MM.1S (cell line): ENCODE data around the gene DPP8.

Experiments
- CTCF ChIP-seq: fragments of 300-600 bp; sonication (generic); IDR thresholded peaks from 2 replicates; pipeline ENCODE4 v1.5.1; 2016; ENCODE audit warnings: antibody characterized with exemption, low read length, mixed read lengths
- EZH2 ChIP-seq: fragments of 300-600 bp; sonication (generic); optimal IDR thresholded peaks from 2 replicates; pipeline ENCODE3; 2017; ENCODE audit warnings: low read depth, mild to moderate bottlenecking, antibody characterized with exemption, low read length, mixed read lengths
- EZH2phosphoT487 ChIP-seq: fragments of 300-600 bp; sonication (generic); IDR thresholded peaks from 2 replicates; pipeline ENCODE4 v1.6.1; 2018; ENCODE audit warnings: antibody characterized with exemption, low read length

- TF ChIP-seq CTCF (peak; percentile 84), EZH2phosphoT487 (no peak), EZH2 (no peak)
Measured at GRCh38 chr15:65400760-65401610, 116.5 kb downstream of the DPP8 start.
